H9 (cell line): ENCODE measurements around the gene PROC. TPM values are rescaled to one million over a fixed set of nuclear protein-coding genes. Genes with fewer than 3 reads are reported as not detected.

Source experiments
- DNase-seq: peaks from one replicate; pipeline ENCODE4 v3.0.0-alpha.2; 2017
- H2AFZ ChIP-seq: one replicate; pipeline ENCODE4 v1.6.1; 2013; ENCODE audit warnings: mild to moderate bottlenecking, low read length, control low read depth, moderate library complexity
- H2AK5ac ChIP-seq: 2 replicates; pipeline ENCODE4 v1.6.1; 2013; ENCODE audit warnings: low read length, control low read depth, mixed read lengths; ENCODE audit not compliant: insufficient read length
- H2BK120ac ChIP-seq: one replicate; pipeline ENCODE4 v1.6.1; 2013; ENCODE audit warnings: low read depth, mild to moderate bottlenecking, low read length, control low read depth, inconsistent platforms; ENCODE audit not compliant: poor library complexity, severe bottlenecking
- H2BK12ac ChIP-seq: 2 replicates; pipeline ENCODE4 v1.6.1; 2013; ENCODE audit warnings: low read length, control low read depth, mixed read lengths, low read depth; ENCODE audit not compliant: insufficient read length
- H2BK15ac ChIP-seq: 2 replicates; pipeline ENCODE4 v1.6.1; 2013; ENCODE audit warnings: low read depth, low read length, control low read depth
- H2BK20ac ChIP-seq: one replicate; pipeline ENCODE4 v1.6.1; 2013; ENCODE audit warnings: low read depth, mild to moderate bottlenecking, low read length, control low read depth, inconsistent platforms; ENCODE audit not compliant: poor library complexity, severe bottlenecking
- H2BK5ac ChIP-seq: 2 replicates; pipeline ENCODE4 v1.6.1; 2013; ENCODE audit warnings: low read length, control low read depth, mixed read lengths; ENCODE audit not compliant: insufficient read length
- H3K14ac ChIP-seq: 2 replicates; pipeline ENCODE4 v1.6.1; 2013; ENCODE audit warnings: low read length, control low read depth; ENCODE audit not compliant: insufficient read depth
- H3K18ac ChIP-seq: 2 replicates; pipeline ENCODE4 v1.6.1; 2013; ENCODE audit warnings: low read depth, mild to moderate bottlenecking, mixed read lengths, low read length, control low read depth; ENCODE audit not compliant: insufficient read length
- H3K23ac ChIP-seq: 2 replicates; pipeline ENCODE4 v1.6.1; 2013; ENCODE audit warnings: low read length, control low read depth, mixed read lengths, low read depth; ENCODE audit not compliant: insufficient read length
- H3K23me2 ChIP-seq: 2 replicates; pipeline ENCODE4 v1.6.1; 2013; ENCODE audit warnings: low read depth, mild to moderate bottlenecking, mixed read lengths, low read length, control low read depth; ENCODE audit not compliant: insufficient read length, poor library complexity, severe bottlenecking
- H3K27ac ChIP-seq: 2 replicates; pipeline ENCODE4 v1.5.1; 2013; ENCODE audit warnings: low read length, control low read depth, mixed read lengths, low read depth; ENCODE audit not compliant: insufficient read length
- H3K27me3 ChIP-seq: 2 replicates; pipeline ENCODE4 v1.6.1; 2013; ENCODE audit warnings: low read length, control low read depth, inconsistent platforms; ENCODE audit not compliant: insufficient read depth
- H3K4ac ChIP-seq: 2 replicates; pipeline ENCODE4 v1.6.1; 2013; ENCODE audit warnings: low read depth, mild to moderate bottlenecking, control low read depth, inconsistent platforms, low read length, moderate library complexity
- H3K4me1 ChIP-seq: 2 replicates; pipeline ENCODE4 v1.6.1; 2013; ENCODE audit warnings: low read length, control low read depth, inconsistent platforms; ENCODE audit not compliant: insufficient read depth
- H3K4me2 ChIP-seq: 2 replicates; pipeline ENCODE4 v1.6.1; 2013; ENCODE audit warnings: low read length, control low read depth, mixed read lengths; ENCODE audit not compliant: insufficient read length, insufficient read depth
- H3K56ac ChIP-seq: 2 replicates; pipeline ENCODE4 v1.6.1; 2013; ENCODE audit warnings: low read depth, mild to moderate bottlenecking, mixed read lengths, low read length, control low read depth; ENCODE audit not compliant: insufficient read length
- H3K79me1 ChIP-seq: 2 replicates; pipeline ENCODE4 v1.6.1; 2013; ENCODE audit warnings: low read depth, mild to moderate bottlenecking, moderate library complexity, low read length, control low read depth, inconsistent platforms; ENCODE audit not compliant: insufficient read depth, poor library complexity, severe bottlenecking
- H3K79me2 ChIP-seq: 2 replicates; pipeline ENCODE4 v1.6.1; 2013; ENCODE audit warnings: low read length, control low read depth, inconsistent platforms; ENCODE audit not compliant: insufficient read depth
- H3K9ac ChIP-seq: 2 replicates; pipeline ENCODE4 v1.6.1; 2013; ENCODE audit warnings: low read length, control low read depth, mixed read lengths; ENCODE audit not compliant: insufficient read length; ENCODE audit errors: extremely low read depth
- H3K9me3 ChIP-seq: one replicate; pipeline ENCODE4 v1.6.1; 2013; ENCODE audit warnings: low read depth, low read length, inconsistent platforms; ENCODE audit not compliant: control insufficient read depth
- H3T11ph ChIP-seq: one replicate; pipeline ENCODE4 v1.6.1; 2013; ENCODE audit warnings: mild to moderate bottlenecking, low read length, control low read depth, inconsistent platforms
- H4K20me1 ChIP-seq: one replicate; pipeline ENCODE4 v1.6.1; 2013; ENCODE audit not compliant: control insufficient read depth, insufficient read length, insufficient read depth
- H4K5ac ChIP-seq: 2 replicates; pipeline ENCODE4 v1.6.1; 2013; ENCODE audit warnings: low read depth, mild to moderate bottlenecking, mixed read lengths, low read length, control low read depth; ENCODE audit not compliant: insufficient read length
- H4K8ac ChIP-seq: replicated peaks from 2 replicates; pipeline ENCODE4 v1.6.1; 2013; ENCODE audit warnings: low read length, control low read depth, mixed read lengths, low read depth; ENCODE audit not compliant: insufficient read length
- H4K91ac ChIP-seq: 2 replicates; pipeline ENCODE4 v1.6.1; 2013; ENCODE audit warnings: low read depth, mild to moderate bottlenecking, moderate library complexity, mixed read lengths, low read length, control low read depth; ENCODE audit not compliant: insufficient read length
- H3K27ac Mint-ChIP-seq, 3 experiments: 2 replicates in 2 of 3; 3 replicates in 1 of 3; pipeline ENCODE4 v1.8.0; 2020 to 2021; ENCODE audit warnings: mixed read lengths in 3 of 3, mild to moderate bottlenecking in 1 of 3, moderate library complexity in 1 of 3
- H3K27me3 Mint-ChIP-seq: 2 replicates; pipeline ENCODE4 v1.8.0; 2021; ENCODE audit warnings: low read depth, mild to moderate bottlenecking, moderate library complexity, mixed read lengths
- H3K36me3 Mint-ChIP-seq, 3 experiments: 2 replicates in 2 of 3; 3 replicates in 1 of 3; pipeline ENCODE4 v1.8.0; 2020 to 2021; ENCODE audit warnings: low read depth in 3 of 3, mixed read lengths in 3 of 3; ENCODE audit not compliant: insufficient read depth in 1 of 3
- H3K4me1 Mint-ChIP-seq, 2 experiments: 2 replicates each; pipeline ENCODE4 v1.8.0; 2020; ENCODE audit warnings: mixed read lengths in 2 of 2
- H3K4me3 Mint-ChIP-seq, 2 experiments: 2 replicates in 1 of 2; 3 replicates in 1 of 2; pipeline ENCODE4 v1.8.0; 2020 to 2021; ENCODE audit warnings: mild to moderate bottlenecking in 2 of 2, mixed read lengths in 2 of 2, moderate library complexity in 1 of 2
- H3K9me3 Mint-ChIP-seq, 2 experiments: 2 replicates in 1 of 2; 3 replicates in 1 of 2; pipeline ENCODE4 v1.8.0; 2020; ENCODE audit warnings: mild to moderate bottlenecking in 2 of 2, mixed read lengths in 2 of 2, moderate library complexity in 1 of 2
- CTCF ChIP-seq: fragments of 200-600 bp; sonication (generic); conservative IDR thresholded peaks from 3 replicates; pipeline ENCODE4 v1.8.0; 2021; ENCODE audit warnings: antibody characterized with exemption, mild to moderate bottlenecking
- WGBS: extraction: QIAGEN DNeasy Blood & Tissue Kit; methylation state at CpG from one replicate; pipeline ENCODE4 v1.1.7; 2013; ENCODE audit warnings: missing lambda C conversion rate, low lambda C conversion rate, mixed read lengths; ENCODE audit not compliant: insufficient read length; ENCODE audit errors: extremely low coverage; 5-methylcytosine and 5-hydroxymethylcytosine counted together
- total RNA-seq: library from RNA; stranded (reverse); gene quantifications from 2 replicates; pipeline ENCODE4 v1.2.1, GENCODE V29; 2021

The PROC gene
- total RNA-seq, 1 experiment from 2014 or later, result 0.61 TPM

- Histone ChIP-seq H3K27me3 (no peaks in the 10 kb centered on the region), H2BK5ac (no peak overlapping the region), H3K23ac (no peak overlapping the region), H3T11ph (no peak overlapping the region), H2BK12ac (no peak overlapping the region), H2BK20ac (no peak overlapping the region), H3K4me1 (peaks cover 2% of the 10 kb centered on the region), H4K5ac (no peak overlapping the region), H3K79me2 (no peaks in the 10 kb centered on the region), H2BK120ac (no peak overlapping the region), H3K9ac (no peak overlapping the region), H3K14ac (no peak overlapping the region), H4K20me1 (no peaks in the 10 kb centered on the region), H3K79me1 (no peaks in the 10 kb centered on the region), H2AK5ac (no peak overlapping the region), H3K4ac (no peak overlapping the region), H3K27ac (no peak overlapping the region), H2BK15ac (no peak overlapping the region), H2AFZ (no peak overlapping the region), H3K4me2 (no peak overlapping the region), H3K9me3 (no peaks in the 10 kb centered on the region), H3K23me2 (peaks cover 3% of the 10 kb centered on the region), H4K91ac (no peak overlapping the region), H3K56ac (no peak overlapping the region), H3K18ac (no peak overlapping the region), H4K8ac (no peak overlapping the region)
- no peaks in the 10 kb centered on the region for H3K27me3 Mint-ChIP-seq
- H3K9me3 Mint-ChIP-seq, result no peaks in the 10 kb centered on the region
- no peaks in the 10 kb centered on the region for H3K36me3 Mint-ChIP-seq
- no peak for DNase-seq
- H3K4me3 Mint-ChIP-seq, result no peak overlapping the region
- no CpG with 5 or more reads among the region's 7 CpGs for WGBS
- H3K27ac Mint-ChIP-seq, result no peak overlapping the region
- no peak for TF ChIP-seq CTCF
- peaks cover 17 to 18% of the 10 kb centered on the region in 2 experiments for H3K4me1 Mint-ChIP-seq
These were observed 13.6 kb upstream of the PROC start for GRCh38 chr2:127404466-127405254.
